ENCODE measurements around the gene MPHOSPH9. TPM values are rescaled to one million over a fixed set of nuclear protein-coding genes. Genes with fewer than 3 reads are reported as not detected.

The MPHOSPH9 gene
- total RNA-seq, 4 donors from 2014 or later = 17.0 to 43.8 (median 22.1) TPM

DNA sequence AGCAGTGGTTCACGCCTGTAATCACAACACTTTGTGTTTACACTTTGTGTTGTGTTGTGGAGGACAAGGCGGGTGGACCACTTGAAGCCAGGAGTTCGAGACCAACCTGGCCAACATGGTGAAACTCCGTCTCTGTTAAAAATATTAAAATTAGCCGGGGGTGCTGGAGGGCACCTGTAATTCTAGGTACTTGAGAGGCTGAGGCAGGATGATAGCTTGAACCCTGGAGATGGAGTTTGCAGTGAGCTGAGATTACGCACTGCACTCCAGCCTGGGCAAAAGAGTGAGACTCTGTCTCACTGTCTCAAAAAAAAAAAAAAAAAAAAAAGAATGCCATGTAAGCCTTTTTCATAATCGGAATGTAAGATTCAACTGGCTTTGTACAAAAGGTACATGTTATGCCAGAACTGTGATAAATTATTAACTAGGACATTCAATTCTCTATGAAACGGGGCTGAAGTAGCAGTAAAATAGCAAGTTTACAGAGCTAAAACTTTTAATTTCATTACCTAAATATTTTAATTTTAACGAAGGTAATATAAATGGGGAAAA, 68.2 kb downstream of the MPHOSPH9 start:
- Histone ChIP-seq H3K27me3 (no peaks in the 10 kb centered on the region), H3K36me3 (peaks cover 0 to 39% (median 0%) of the 10 kb centered on the region in 3 donors), H3K27ac (no peak overlapping the region), H3K4me1 (peaks cover 0 to 22% (median 0%) of the 10 kb centered on the region in 3 donors), H3K4me3 (no peak overlapping the region), H3K9me3 (no peaks in the 10 kb centered on the region)
- WGBS, 2 donors = 91 to 94% methylated on average over 9 of the region's 9 CpGs
- TF ChIP-seq, protein P1, sequence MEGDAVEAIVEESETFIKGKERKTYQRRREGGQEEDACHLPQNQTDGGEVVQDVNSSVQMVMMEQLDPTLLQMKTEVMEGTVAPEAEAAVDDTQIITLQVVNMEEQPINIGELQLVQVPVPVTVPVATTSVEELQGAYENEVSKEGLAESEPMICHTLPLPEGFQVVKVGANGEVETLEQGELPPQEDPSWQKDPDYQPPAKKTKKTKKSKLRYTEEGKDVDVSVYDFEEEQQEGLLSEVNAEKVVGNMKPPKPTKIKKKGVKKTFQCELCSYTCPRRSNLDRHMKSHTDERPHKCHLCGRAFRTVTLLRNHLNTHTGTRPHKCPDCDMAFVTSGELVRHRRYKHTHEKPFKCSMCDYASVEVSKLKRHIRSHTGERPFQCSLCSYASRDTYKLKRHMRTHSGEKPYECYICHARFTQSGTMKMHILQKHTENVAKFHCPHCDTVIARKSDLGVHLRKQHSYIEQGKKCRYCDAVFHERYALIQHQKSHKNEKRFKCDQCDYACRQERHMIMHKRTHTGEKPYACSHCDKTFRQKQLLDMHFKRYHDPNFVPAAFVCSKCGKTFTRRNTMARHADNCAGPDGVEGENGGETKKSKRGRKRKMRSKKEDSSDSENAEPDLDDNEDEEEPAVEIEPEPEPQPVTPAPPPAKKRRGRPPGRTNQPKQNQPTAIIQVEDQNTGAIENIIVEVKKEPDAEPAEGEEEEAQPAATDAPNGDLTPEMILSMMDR (IDR thresholded peaks at IDR 0.05) = no peak
- TF ChIP-seq POLR2A (IDR thresholded peaks at IDR 0.05) = no peak
- intact Hi-C loops (cut with DNase I) = no loop called here
- DNase-seq = no peak

DNA sequence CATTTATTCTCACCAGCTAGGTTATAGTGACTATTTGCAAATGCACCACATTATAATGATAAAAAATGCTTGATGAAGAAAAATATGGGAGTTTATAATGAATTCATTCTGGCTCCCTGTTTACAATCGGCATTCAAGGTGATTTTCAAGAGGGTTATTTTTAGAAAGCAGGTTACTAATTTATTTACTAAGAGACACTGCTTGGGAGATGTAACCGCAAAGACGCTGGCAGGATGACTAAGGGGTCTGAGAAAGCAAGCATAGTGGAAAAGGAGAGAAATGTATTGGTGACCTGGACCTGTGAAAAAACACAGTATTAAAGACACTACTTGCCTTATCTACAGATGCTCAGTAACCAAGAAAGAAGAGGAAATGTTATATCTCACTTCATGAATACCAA, 68.7 kb downstream of the MPHOSPH9 start:
- Histone ChIP-seq H3K4me1 (peaks cover 0 to 22% (median 0%) of the 10 kb centered on the region in 3 donors), H3K27ac (peak overlapping the region in 2 of 4 donors; percentile 2 to 10), H3K4me3 (no peak overlapping the region), H3K36me3 (peaks cover 0 to 44% (median 0%) of the 10 kb centered on the region in 3 donors), H3K9me3 (no peaks in the 10 kb centered on the region), H3K27me3 (no peaks in the 10 kb centered on the region)
- DNase-seq = no peak
- intact Hi-C loops (cut with DNase I) = no loop called here
- TF ChIP-seq, protein P1 (IDR thresholded peaks at IDR 0.05) = no peak
- TF ChIP-seq POLR2A (IDR thresholded peaks at IDR 0.05) = no peak
- WGBS, 2 donors = 70 to 91% methylated on average over 3 of the region's 3 CpGs

DNA sequence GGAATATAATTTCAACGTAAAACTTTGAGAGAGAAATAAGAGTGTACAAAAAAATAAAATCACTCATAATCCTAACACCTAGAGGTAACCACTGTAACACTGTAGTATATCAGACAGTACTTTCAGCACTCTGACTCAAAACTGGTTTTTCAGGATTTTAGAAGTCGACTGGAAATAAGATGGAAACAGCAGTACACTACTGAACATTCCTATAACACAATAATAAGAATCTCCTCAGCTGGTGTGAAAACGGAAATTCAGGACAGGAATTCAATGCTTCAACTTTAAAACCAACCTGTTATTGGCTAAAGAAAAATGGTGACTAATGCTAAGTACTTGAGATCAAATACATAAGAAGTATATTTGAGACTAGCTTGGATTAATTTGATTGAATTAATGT, 69.7 kb downstream of the MPHOSPH9 start:
- Histone ChIP-seq H3K9me3 (no peaks in the 10 kb centered on the region), H3K36me3 (peaks cover 0 to 47% (median 0%) of the 10 kb centered on the region in 3 donors), H3K27me3 (no peaks in the 10 kb centered on the region), H3K4me3 (no peak overlapping the region), H3K27ac (peak overlapping the region in 1 of 4 donors; percentile 58), H3K4me1 (peaks cover 0 to 22% (median 0%) of the 10 kb centered on the region in 3 donors)
- WGBS, 2 donors = 34 to 54% methylated on average over 3 of the region's 3 CpGs
- intact Hi-C loops (cut with DNase I) = no loop called here
- no peak for DNase-seq
- no peak for TF ChIP-seq POLR2A (IDR thresholded peaks at IDR 0.05)
- TF ChIP-seq, protein P1 (IDR thresholded peaks at IDR 0.05) = no peak

DNA sequence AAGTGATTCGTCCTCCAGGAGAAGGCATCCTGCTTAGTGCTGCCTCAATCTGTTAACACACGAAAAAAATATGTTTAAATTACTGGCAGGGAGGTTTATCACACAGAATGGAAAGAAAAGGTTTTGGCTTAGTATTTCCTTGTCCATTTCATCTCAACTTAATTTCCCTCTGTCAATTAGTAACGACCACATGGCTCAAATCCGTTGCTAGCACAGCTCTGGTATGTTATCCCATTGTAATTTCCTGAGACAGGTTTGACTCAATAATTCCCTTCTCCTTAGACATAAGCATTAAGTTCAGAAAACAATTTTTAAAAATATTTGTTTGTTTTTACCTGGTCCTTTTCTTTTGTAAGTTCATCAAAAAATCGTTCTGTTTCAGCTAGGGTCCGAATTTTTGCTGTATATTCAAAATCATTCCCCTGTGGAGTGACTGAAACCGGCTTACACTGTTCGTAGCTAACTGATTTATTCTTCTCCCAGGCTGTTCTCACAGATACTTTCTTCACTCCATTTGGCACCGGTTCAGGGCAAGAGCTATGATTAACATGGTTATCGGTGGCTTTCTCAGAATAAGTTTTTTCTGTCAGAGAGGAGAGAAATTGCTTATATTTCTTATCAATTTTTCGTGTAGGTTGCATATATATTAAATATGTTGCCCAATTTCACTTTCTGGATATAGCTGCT, 72.0 kb downstream of the MPHOSPH9 start:
- TF ChIP-seq POLR2A (IDR thresholded peaks at IDR 0.05) = no peak
- TF ChIP-seq, protein P1 (IDR thresholded peaks at IDR 0.05) = no peak
- Histone ChIP-seq H3K4me1 (peaks cover 0 to 22% (median 0%) of the 10 kb centered on the region in 3 donors), H3K27ac (no peak overlapping the region), H3K27me3 (no peaks in the 10 kb centered on the region), H3K36me3 (peaks cover 0 to 41% (median 0%) of the 10 kb centered on the region in 3 donors), H3K9me3 (no peaks in the 10 kb centered on the region), H3K4me3 (no peak overlapping the region)
- intact Hi-C loops (cut with DNase I) = no loop called here
- no peak for DNase-seq
- WGBS, 2 donors = 69 to 75% methylated on average over 11 of the region's 11 CpGs

DNA sequence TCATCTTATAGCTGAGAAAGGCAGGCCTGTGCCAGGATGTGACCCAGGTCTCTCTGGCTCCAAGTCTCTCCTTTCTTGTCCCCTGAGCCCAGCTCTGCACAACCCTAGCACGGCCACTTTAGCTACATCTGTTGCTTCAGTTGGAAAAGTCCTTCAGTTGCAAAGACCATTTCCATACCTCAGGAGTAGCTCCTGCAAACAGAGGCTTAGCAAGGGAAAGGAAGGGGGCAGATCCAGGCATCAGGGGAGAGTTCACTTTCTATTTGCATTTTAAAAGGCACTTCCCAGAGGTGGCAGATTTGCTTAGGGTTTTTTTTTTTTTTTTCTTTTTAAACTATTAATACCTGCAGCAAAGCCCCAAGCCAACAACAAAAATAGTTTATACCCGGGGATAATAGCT, 79.0 kb downstream of the MPHOSPH9 start:
- Histone ChIP-seq H3K36me3 (peaks cover 0 to 9% (median 0%) of the 10 kb centered on the region in 3 donors), H3K27me3 (no peaks in the 10 kb centered on the region), H3K9me3 (no peaks in the 10 kb centered on the region), H3K4me3 (no peak overlapping the region), H3K27ac (no peak overlapping the region), H3K4me1 (peaks cover 8 to 27% (median 19%) of the 10 kb centered on the region in 3 donors)
- no peak for DNase-seq
- 51 to 65% methylated on average over 2 of the region's 2 CpGs for WGBS, 2 donors
- intact Hi-C loops (cut with DNase I) = no loop called here
- TF ChIP-seq POLR2A (IDR thresholded peaks at IDR 0.05) = no peak
- TF ChIP-seq, protein P1 (IDR thresholded peaks at IDR 0.05) = no peak
